ENCODE results near the gene LURAP1L. TPM values are rescaled to one million over a fixed set of nuclear protein-coding genes. Genes with fewer than 3 reads are reported as not detected.
A peak's percentile ranks its signal among the peaks of the same experiment; 100 is the strongest.

Gene LURAP1L
- polyA plus RNA-seq, 12 donors = 10.3 to 17.0 (median 13.0) TPM; not detected in 1

DNA sequence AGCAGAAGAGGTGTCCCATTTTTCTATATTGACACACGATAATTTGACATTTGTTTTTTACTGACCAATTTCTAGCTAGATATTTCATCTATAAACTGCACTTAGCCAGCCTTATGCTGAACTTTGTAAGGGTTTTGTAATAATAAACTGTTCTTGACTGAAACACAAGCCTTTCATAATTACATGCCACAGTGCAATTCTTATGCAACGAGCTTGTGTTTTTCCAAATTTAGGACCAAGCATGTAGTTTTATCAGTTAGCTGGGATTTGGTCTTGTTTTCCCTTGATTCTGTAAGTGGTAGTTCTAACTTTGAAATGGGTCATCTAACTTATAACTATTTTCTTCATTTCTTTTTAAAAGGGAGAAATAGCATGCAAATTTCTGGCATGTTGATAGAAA lies 1.3 kb upstream of the LURAP1L start:
- no peak for DNase-seq

DNA sequence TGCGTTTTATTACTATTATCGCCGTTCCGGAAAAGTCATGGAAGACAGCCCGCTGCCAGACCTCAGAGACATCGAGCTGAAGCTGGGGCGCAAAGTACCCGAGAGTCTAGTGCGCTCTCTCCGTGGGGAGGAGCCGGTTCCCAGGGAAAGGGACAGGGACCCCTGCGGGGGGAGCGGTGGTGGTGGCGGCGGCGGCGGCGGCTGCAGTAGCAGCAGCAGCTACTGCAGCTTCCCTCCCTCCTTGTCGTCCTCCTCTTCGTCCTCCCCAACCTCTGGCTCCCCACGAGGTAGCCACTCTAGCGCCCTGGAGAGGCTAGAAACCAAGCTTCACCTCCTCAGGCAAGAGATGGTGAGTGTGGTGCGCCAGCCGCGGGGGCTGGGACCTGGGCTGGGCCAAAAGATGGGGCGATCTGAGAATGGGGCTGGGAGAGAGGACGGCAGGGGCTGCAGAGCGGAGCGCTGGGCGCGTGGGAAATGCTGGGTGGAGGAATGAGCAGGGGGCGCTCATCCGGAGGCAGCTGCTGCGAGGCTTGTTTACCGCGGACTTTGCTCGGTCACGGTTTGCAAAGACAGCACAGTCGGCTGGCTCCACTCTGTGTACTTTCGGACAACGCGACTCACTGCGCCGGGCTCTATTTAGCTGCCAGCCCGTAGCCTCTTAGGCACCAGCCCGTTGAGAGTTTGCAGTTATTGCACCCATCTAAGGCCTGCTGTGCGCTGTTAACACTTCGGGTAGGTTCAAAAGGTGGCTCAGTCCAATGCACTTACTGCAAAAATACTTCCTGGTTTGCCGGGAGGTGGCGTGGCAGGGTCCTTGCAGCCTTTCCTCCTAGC lies 1.1 kb downstream of the LURAP1L start:
- DNase-seq = peak; percentile 91

DNA sequence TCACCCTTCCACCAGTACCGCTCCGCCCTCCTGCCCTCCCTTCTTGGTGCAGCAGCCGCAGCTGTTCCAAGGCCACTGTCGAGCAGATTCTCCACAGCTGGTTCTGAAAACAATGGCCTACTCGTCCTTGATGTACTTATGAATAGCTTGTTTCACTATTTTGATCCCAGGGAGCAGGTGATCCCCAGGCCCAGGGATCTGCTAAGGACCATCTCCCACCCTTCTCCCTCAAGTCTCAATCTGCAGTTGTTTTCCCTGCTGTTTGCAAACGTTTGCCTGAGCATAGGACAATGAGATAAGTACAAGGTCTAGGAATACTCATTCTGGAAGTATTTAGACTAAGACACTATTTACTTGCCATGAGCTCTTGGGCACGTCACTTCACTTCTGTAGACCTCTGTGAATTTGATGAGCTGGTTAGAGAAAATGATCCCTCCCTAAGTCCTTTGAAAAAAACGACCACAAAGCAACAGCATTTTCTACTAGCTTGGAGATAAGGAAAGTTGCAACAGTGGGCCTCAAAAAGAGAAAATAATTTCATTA lies 1.8 kb downstream of the LURAP1L start:
- DNase-seq = no peak

DNA sequence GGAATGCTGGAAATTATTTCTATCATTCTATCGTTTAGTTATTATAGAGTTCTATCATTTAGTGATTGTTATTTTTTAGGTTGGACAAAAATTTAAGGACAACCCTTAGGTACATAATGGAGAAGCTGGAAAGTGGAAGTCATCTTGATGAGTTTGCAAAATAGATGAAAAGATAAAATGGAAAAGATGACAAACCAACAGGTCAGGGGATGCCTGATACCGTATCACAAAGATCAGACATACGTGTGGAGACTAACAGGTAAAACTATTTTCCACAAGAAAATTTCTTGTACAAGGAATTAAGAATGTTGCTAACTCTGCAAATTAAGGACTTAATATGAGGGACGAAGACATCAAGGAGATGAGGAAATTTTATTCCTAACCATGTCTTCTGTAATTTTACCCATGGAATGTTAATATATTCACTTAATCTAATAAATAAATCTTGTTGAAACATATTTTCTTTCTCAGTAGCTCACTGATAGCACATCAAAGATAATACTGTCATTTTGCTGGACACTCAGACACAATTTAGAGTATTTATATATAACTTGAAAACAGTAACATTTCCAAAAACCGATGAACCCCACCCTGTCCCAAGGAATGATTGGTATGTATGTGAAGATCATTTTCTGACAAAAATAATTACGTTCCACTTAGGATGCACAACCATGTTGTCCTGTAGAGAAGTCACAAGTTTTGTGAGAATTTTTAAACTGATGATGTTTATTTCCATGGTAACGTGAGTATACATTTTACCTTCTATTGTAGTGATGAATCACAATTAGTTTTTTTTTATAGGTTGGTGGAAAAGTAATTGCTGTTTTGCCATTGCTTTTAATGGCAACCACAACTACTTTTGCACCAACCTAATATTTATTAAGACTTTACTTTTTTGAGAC lies 2.6 kb downstream of the LURAP1L start:
- DNase-seq = no peak

DNA sequence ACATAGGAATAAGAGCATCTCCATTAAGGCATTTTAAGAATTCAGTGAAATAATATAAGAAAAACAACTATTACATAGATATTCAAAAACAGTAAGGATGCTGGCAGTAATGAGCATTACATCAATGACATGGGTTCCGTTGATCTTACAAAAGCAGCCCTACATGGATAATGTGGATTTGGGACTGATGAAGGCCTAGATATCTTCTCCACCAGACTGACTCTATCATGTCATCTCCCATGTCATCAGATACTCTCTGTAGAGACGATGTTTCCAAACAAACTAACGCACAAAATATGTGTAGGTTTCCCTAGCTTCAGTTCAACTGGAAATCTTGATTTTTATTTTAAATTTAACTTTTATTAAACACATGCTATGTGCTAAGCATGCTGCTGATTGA lies 3.6 kb downstream of the LURAP1L start:
- no peak for DNase-seq

DNA sequence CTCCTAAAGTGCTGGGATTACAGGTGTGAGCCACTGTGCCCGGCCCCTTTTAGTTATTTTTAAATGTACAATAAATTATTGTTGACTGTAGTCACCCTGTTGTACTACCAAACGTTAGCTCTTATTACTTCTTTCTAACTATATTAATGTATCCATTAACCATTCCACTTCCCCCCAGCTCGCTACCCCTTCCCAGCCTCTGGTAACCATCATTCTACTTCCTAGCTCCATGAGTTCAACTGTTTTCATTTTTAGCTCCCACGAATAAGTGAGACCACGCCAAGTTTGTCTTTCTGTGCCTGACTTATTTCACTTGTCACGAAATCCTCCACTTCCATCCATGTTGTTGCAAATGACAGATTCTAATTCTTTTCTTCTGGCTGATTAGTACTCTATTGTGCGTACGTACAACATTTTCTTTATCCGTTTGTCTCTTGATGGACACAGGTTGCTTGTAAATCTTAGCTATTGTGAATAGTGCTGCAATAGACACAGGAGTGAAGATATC lies 6.5 kb downstream of the LURAP1L start:
- no peak for DNase-seq

DNA sequence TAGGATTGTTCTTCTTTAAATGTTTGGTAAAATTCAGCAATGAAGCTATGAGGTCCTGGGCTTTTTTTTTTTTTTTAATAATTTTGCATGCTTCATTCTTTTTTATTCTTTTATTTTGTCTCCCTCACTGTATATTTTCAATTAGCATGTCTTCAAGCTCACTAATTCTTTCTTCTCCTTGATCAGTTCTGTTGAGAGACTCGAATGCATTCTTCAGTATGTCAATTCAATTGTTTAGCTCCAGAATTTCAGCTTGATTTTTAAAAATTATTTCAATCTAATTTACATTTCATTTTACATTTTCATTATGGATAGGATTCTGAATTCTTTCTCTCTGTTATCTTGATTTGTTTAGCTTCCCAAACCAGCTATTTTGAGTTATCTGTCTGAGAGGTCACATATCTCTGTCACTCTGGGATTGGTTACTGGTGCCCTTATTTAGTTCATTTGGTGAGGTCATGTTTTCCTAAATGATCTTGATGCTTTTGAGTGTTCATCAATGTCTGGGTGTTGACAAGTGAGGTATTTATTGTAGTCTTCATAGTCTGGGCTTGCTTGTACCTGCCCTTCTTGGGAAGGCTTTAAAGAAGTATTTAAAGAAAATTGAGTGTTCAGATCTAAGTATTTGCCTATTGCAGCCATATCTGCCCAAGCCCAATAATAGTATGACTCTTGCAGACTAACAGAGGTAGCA lies 9.1 kb downstream of the LURAP1L start:
- no peak for DNase-seq

DNA sequence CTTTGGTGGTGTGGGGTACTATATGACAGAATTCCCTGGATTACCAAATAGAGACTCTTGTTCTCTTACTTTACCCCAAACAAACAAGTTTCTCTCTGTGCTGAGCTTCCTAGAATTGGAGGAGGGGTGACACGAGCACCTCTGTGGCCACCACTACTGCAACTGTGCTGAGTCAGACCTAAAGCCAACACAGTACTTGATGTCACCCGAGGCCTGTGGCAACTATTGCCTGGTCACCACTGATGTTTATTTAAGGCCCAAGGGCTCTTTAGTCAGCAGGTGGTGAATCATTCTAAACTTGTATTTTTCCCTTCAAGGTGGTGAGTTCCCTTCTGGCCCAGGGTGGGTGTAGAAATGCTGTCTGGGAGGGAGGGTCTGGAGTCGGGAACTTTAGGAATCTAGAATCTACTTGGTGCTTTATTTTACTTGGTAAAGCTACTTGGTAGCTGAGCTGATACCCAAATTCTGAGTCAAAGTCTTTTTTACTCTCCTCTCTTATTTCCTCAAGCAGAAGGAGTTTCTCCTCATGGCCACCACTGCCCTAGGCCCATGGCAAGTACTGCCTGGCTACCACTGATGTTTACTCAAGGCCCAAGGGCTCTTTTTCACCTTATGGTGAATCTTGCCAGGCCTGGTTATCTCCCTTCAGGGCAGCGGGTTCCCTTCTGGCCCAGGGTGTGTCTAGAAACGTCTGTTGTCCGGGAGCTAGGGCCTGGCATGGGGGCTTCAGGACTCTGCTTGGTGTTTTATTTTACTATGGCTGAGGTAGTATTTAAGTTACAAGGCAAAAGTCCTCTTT lies 9.8 kb downstream of the LURAP1L start:
- no peak for DNase-seq

DNA sequence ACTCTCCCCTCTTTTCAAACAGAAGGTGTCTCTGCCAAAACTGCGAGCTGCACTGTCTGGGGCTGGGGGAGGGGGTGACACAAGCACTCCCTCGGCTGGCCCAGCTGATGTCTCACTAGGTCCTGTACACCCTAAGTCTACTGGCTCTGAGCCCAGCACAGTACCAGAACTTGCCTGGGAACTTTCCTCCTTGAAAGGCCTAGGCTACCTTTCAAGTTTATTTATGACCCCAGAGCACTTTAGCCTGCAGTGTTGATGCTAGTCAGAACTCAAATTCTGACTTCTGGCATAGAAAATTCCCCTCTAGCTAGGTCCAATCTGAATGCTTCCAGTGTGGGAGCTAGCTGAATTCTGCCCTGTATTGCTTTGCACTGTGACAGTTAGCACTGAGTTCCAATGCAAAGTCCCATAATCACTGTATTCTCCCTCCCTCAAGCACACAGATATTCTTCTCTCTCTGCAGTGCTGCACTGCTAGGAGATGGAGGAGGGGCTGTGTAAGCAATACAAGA lies 10.5 kb downstream of the LURAP1L start:
- DNase-seq = no peak

DNA sequence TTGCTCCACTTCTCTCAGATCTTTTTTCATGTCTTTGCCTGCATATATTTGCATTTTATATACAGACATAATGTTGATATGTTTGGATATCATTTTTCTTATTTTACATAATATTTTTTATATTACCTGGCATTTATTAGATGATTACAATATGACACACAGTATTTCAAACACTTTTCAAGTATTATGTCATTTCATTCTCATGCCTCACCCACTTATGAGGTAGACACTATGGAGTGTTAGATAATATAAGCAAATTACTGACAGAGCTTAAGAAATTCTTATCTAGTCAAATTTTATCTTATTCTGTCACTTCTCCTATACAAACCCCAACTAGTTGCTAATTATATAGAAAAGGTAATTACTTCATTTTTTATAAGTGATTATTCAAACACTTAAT lies 11.1 kb downstream of the LURAP1L start:
- DNase-seq = no peak

DNA sequence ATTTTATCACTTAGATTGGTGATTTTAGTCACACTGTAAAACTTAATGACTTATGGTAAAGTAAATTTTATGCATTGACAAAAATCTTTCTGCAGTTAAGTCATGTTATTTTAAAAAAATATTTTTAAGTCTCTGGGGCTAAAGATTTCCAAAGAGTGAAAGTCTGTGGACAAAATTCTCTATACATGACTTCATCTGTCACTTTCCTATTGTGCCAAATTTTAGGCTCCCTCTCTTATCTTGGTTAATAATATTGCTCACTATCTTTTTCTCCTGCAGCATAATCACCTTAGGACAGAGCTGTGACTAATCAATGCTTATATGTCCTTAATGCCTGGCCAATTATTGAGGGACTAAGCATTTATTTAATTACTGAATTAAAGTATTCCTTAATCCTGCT lies 15.2 kb downstream of the LURAP1L start:
- DNase-seq = no peak

DNA sequence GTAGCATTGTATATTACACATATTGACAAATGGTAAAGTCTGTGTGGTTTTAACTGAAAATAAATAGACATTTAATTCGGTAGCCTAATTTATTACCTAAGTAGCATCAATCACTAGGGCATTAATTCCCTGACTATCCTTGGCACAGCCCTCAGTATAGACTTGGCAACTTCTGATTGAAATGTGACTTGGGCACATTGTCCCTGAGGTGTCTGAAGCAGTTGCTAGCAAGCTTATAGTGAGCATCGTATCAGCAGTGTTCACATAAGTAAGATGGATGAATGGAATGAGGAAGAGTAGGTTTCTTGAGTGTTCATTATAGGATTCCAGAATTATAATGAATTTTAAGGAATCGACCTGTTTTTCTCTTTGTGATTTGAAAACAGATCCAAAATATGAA lies 16.1 kb downstream of the LURAP1L start:
- DNase-seq = no peak

DNA sequence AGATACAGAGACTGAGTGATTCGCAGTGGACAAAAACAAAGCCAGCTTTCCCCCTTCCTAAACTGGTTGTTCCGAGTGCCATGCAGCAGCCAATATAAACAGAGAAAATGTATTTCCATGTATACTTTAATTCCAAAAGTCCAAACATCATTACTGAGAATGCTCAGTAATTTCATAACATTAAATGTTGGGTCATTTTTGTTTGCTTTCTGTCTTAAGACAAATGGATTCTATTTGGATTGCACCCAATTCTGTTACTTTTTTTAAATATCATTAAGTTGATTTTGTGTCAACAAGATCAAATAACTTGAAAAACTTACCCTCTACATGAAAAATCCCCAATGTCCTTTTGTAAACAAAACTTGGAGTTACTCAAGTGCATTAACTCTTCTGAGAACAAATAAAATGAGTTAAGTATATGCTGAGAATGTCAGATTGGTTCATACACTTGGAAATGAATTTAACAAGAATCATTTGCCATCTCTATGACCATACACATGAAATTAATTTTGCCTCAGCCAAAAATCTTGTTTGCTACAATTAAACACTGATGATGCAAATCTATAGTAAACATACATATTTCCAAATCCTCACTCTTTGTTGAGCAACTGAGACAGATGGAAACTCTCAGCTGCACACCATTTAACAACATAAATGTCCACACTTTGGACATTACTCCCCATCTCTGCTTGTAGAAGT lies 19.4 kb downstream of the LURAP1L start:
- no peak for DNase-seq

DNA sequence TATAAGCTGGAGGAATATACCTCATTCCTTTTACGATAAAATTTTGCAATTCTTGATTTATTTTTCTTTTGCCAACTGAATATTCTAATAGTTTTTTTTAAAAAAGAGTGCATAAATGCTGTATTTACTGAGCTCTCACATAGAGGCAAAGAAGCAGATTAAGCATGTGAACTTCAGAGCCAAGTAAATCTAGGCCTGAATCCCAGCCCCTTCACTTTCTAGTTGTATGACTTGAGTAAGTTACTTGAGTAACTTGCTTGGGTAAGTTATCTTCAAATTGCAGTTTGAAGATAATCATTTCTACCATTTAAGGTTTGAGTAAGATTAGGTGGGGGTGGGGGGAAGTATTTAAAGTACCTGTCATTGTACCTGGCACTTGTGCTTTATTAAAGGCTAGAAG lies 21.8 kb downstream of the LURAP1L start:
- no peak for DNase-seq

DNA sequence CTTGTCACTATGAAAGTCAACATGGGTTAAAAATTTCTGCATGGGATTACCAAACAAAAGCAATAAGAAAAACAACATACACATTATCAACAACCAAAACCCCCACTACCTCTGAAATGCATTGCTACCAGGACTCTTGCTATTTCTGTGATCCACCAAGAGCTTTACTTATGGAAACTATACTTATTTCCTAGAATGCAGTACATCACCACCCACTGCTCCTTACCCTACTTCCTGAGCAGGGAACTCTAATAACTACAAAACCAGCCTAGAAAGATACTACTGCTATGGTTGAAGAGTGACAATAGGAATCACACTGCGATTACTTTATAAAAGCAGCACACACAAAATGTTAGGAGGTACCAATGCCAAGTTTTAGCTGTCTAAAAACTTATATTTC lies 22.2 kb downstream of the LURAP1L start:
- no peak for DNase-seq

DNA sequence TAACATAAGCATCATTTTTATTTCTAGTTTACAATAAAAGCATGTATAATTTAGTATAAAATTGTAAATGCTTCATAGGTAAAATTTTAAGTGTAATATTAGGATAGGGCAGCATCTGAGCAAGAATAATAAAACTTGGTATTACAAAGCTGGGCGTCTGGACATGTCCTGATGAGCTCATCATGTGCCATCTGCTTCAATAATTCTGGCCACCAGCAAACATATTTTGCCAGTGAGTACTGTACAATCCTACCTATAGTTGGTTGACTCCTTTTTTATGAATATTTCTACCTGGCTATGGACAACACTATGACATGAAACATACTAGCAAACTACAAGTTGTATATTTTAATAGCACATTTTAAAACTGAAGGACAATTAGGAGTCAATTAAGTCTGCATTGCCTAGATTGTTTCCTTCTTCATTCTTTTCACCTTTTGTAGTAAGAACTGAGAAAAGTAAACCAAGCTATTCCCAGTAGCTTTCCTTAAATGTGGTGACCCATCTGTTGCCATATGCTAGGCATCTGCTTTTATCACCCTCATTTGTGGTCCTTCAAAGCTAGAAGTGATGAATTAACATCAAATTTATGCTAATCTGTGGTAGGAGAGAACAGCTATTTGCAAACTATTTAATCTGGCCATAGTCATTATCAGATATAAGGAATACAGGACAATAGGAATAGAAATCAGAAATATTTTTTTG lies 23.4 kb downstream of the LURAP1L start:
- no peak for DNase-seq

DNA sequence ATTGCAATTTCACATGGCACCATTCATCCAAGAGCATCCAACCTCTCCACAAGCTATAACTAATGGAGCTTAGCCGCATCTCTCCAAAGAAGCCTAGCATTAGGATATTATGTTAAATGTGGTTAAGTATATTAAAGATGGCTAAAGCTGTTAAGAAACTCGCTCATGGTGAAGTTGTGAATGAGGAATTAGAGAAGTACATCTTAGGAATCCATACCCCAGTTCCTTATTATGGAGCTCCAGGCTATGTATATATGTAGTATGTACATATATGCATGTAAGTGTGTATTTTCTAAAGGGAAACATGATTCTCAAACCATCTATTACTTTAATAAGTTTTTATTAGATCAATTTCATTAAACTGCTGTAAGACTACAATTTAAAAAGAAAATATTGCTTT lies 26.4 kb downstream of the LURAP1L start:
- no peak for DNase-seq

DNA sequence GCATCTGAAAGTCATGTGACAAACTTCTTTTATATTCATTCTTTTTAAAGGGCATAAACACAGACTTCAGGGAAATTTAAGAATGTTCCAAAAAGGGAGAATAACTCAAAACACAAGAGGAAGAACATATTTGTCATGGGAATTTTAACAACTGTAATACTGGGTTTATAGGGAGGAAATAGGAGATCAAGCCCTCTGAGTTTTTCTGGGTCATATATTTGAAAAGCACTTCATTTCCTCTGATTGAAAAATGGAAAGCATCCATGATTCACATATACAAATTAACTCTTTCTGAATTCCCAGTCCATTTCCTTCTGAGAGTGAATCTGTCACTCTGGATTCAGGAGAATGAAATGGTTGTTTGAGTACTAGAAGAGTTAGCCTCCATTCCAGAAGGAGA lies 26.8 kb downstream of the LURAP1L start:
- DNase-seq = no peak

DNA sequence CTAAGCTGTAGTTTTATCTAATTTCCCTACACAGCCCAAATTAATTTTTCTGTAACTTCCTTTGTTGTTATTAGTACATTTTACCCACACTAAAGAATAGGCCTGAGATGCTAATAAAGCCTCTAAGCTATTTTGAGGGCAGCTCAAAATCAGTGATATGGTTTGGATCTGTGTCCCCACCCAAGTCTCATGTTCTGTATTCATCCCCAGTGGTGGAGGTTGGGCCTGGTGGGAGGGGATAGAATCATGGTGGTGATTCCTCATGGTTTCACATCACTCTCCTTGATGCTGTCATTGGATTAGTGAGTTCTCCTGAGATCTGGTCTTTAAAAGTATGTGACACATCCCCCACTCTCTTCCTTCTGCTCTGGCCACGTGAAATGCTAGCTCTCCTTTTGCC lies 27.3 kb downstream of the LURAP1L start:
- no peak for DNase-seq

DNA sequence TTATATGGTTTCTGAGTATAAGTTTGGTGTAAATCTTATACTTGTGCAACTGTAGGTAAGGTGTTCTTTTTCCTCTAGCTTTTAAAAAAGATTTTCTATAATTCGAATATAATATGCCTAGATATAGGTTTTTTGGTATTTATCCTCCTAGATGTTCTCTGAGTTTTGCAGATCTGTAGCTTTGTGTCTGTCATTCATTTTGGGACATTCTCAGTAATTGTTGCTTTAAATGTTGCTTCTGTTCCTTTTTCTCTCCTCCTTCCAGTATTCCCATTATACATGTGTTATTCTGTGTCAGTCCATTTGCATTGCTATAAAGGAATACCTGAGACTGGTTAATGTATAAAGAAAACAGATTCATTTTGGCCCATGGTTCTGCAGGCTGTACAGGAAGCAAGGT lies 33.7 kb downstream of the LURAP1L start:
- DNase-seq = no peak
